Activated B cell treated with CpG ODN at 0.5 μM for 24 hours (primary cell): ENCODE measurements around the gene HID1. TPM values are rescaled to one million over a fixed set of nuclear protein-coding genes. Genes with fewer than 3 reads are reported as not detected.

Experiments used
- ATAC-seq: fragments of 200-7000 bp; cut with Tn5 transposase; one replicate; pipeline ENCODE4 v1.10.0; 2021; ENCODE audit warnings: low read depth, mild to moderate bottlenecking, moderate library complexity
- CTCF ChIA-PET: fragments of 350-600 bp; sonication (Branson Sonifier 250); formaldehyde crosslinking; loops from one replicate; lab custom pipeline; 2021; ENCODE audit warnings: antibody characterized with exemption; lab: Charles Lee
- POLR2A ChIA-PET: fragments of 350-600 bp; sonication (Branson Sonifier 250); formaldehyde crosslinking; loops from one replicate; lab custom pipeline; 2021; ENCODE audit warnings: antibody characterized with exemption; lab: Charles Lee
- DNase-seq: peaks from one replicate; pipeline ENCODE4 v3.0.0; 2022
- H3K27ac Mint-ChIP-seq: one replicate; pipeline ENCODE4 v1.8.0; 2020; ENCODE audit warnings: mixed read lengths
- H3K27me3 Mint-ChIP-seq: one replicate; pipeline ENCODE4 v1.8.0; 2021; ENCODE audit warnings: mixed read lengths
- H3K36me3 Mint-ChIP-seq: one replicate; pipeline ENCODE4 v1.8.0; 2021; ENCODE audit warnings: low read depth, mixed read lengths
- H3K4me1 Mint-ChIP-seq: one replicate; pipeline ENCODE4 v1.8.0; 2021; ENCODE audit warnings: mixed read lengths
- H3K4me3 Mint-ChIP-seq: one replicate; pipeline ENCODE4 v1.8.0; 2020; ENCODE audit warnings: mild to moderate bottlenecking, mixed read lengths
- H3K9me3 Mint-ChIP-seq: one replicate; pipeline ENCODE4 v1.8.0; 2020; ENCODE audit warnings: mixed read lengths
- intact Hi-C: fragments of 100-400 bp; cut with micrococcal nuclease; formaldehyde crosslinking; loops from one replicate; pipeline ENCODE4 v1.15.1; 2024
- total RNA-seq: library from RNA; stranded (reverse); gene quantifications from 2 replicates; pipeline ENCODE4 v1.2.3, GENCODE V29; 2022
- TF ChIP-seq, protein P1 (sequence below): fragments of 200-600 bp; IDR thresholded peaks from one replicate; pipeline ENCODE4 v1.8.0; 2022; ENCODE audit warnings: antibody characterized with exemption, mild to moderate bottlenecking

The HID1 gene
- total RNA-seq, 1 donor from 2014 or later: 2.1 TPM

- POLR2A ChIA-PET: no interaction called here
- Mint-ChIP-seq H3K4me3 (no peak overlapping the region), H3K27me3 (peaks cover 5% of the 10 kb centered on the region), H3K27ac (no peak overlapping the region), H3K4me1 (no peaks in the 10 kb centered on the region), H3K36me3 (no peaks in the 10 kb centered on the region), H3K9me3 (no peaks in the 10 kb centered on the region)
- ATAC-seq (no peak), DNase-seq (no peak)
- TF ChIP-seq, protein P1, sequence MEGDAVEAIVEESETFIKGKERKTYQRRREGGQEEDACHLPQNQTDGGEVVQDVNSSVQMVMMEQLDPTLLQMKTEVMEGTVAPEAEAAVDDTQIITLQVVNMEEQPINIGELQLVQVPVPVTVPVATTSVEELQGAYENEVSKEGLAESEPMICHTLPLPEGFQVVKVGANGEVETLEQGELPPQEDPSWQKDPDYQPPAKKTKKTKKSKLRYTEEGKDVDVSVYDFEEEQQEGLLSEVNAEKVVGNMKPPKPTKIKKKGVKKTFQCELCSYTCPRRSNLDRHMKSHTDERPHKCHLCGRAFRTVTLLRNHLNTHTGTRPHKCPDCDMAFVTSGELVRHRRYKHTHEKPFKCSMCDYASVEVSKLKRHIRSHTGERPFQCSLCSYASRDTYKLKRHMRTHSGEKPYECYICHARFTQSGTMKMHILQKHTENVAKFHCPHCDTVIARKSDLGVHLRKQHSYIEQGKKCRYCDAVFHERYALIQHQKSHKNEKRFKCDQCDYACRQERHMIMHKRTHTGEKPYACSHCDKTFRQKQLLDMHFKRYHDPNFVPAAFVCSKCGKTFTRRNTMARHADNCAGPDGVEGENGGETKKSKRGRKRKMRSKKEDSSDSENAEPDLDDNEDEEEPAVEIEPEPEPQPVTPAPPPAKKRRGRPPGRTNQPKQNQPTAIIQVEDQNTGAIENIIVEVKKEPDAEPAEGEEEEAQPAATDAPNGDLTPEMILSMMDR: no peak
- intact Hi-C loops: no loop called here
- CTCF ChIA-PET: interaction anchor here (2.0 kb wide), 1 partner anchor 44 kb away, joined by 7 read pairs; no protein-coding TSS in a partner anchor
Measured at GRCh38 chr17:75005291-75005690, 32.7 kb upstream of the HID1 start.

- Mint-ChIP-seq H3K27me3 (peaks cover 5% of the 10 kb centered on the region), H3K4me1 (no peaks in the 10 kb centered on the region), H3K9me3 (no peaks in the 10 kb centered on the region), H3K36me3 (no peaks in the 10 kb centered on the region), H3K27ac (no peak overlapping the region), H3K4me3 (no peak overlapping the region)
- no peak for DNase-seq
- ATAC-seq: no peak
- TF ChIP-seq, protein P1: no peak
- intact Hi-C loops: no loop called here
- ChIA-PET POLR2A (interaction anchor here (0.7 kb wide), 1 partner anchor 24 kb away, joined by 3 read pairs; no protein-coding TSS in a partner anchor), CTCF (no interaction called here)
Measured at GRCh38 chr17:75004371-75004770, 31.8 kb upstream of the HID1 start.

DNA sequence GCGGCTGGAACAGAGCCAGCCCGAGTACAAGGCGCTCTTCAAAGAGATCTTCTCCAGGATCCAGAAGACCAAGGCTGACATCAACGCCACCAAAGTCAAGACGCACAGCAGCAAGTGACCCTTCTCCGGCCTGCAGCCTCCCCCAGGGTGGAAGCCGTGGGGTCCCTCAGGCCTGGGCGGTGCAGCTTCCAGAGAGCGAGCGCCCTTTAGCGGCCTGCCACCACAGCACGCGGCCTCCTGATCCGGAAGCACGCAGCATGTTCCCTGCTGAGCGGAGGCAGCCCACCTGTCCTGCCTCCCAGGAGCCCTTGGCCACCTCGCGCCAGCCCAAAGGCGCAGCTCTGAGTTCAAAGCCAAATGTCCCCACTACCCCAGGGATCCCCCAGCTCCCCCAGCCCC lies 31.4 kb upstream of the HID1 start:
- POLR2A ChIA-PET: interaction anchor here (0.7 kb wide), 1 partner anchor 25 kb away, joined by 3 read pairs; no protein-coding TSS in a partner anchor
- no peak for DNase-seq
- H3K4me1 Mint-ChIP-seq: no peaks in the 10 kb centered on the region
- intact Hi-C loops: no loop called here
- no peak overlapping the region for H3K27ac Mint-ChIP-seq
- TF ChIP-seq, protein P1: no peak
- CTCF ChIA-PET: no interaction called here
- no peaks in the 10 kb centered on the region for H3K9me3 Mint-ChIP-seq
- H3K27me3 Mint-ChIP-seq: peaks cover 5% of the 10 kb centered on the region
- H3K36me3 Mint-ChIP-seq: no peaks in the 10 kb centered on the region
- ATAC-seq: no peak
- H3K4me3 Mint-ChIP-seq: no peak overlapping the region

GRCh38 chr17:75003070-75003956 lies 30.8 kb upstream of the HID1 start:
- H3K27me3 Mint-ChIP-seq: peaks cover 5% of the 10 kb centered on the region
- POLR2A ChIA-PET: interaction anchor here (0.7 kb wide), 1 partner anchor 25 kb away, joined by 3 read pairs; no protein-coding TSS in a partner anchor
- CTCF ChIA-PET: no interaction called here
- DNase-seq (no peak), ATAC-seq (no peak)
- H3K9me3 Mint-ChIP-seq: no peaks in the 10 kb centered on the region
- H3K27ac Mint-ChIP-seq: no peak overlapping the region
- intact Hi-C loops: no loop called here
- no peaks in the 10 kb centered on the region for H3K36me3 Mint-ChIP-seq
- H3K4me3 Mint-ChIP-seq: no peak overlapping the region
- TF ChIP-seq, protein P1: no peak
- no peaks in the 10 kb centered on the region for H3K4me1 Mint-ChIP-seq
